Retinal pigment epithelial cell (primary cell): ENCODE measurements around the gene PSMA8.
A peak's percentile ranks its signal among the peaks of the same experiment; 100 is the strongest.
"Not testable (repeated sequence)": the region's sequence is repeated elsewhere in the genome, so short reads cannot be mapped to it uniquely, and the experiment has no call there.

Source experiments
- DNase-seq: peaks from one replicate; pipeline ENCODE4 v3.0.0-alpha.2; 2010; ENCODE audit warnings: low read depth
- H3K4me3 ChIP-seq: 2 replicates; pipeline ENCODE4 v1.5.1; 2011; ENCODE audit warnings: mild to moderate bottlenecking, low read length, control low read depth, moderate library complexity
- TF ChIP-seq, protein P1 (sequence below): conservative IDR thresholded peaks from 2 replicates; pipeline ENCODE4 v1.5.1; 2011; ENCODE audit warnings: low read depth, low read length, control low read depth, inconsistent platforms

The PSMA8 gene

DNA sequence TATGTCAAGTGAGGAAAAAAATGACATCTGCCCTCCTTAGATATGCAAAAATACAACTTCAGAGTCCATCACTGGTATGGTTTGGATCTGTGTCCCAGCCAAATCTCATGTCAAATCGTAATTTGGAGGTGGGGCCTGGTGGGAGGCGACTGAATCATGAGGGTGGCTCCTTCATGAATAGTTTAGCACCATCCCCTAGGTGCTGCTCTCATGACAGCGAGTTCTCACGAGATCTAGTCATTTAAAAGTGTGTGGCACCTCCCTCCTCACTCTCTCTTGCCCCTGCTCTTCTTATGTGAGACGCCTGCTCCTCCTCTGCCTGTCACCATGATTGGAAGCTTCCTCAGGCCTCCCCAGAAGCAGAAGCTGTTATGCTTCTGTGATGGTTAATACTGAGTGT, 5.9 kb upstream of the PSMA8 start:
- no peak for DNase-seq
- no peak overlapping the region for H3K4me3 ChIP-seq
- TF ChIP-seq, protein P1, sequence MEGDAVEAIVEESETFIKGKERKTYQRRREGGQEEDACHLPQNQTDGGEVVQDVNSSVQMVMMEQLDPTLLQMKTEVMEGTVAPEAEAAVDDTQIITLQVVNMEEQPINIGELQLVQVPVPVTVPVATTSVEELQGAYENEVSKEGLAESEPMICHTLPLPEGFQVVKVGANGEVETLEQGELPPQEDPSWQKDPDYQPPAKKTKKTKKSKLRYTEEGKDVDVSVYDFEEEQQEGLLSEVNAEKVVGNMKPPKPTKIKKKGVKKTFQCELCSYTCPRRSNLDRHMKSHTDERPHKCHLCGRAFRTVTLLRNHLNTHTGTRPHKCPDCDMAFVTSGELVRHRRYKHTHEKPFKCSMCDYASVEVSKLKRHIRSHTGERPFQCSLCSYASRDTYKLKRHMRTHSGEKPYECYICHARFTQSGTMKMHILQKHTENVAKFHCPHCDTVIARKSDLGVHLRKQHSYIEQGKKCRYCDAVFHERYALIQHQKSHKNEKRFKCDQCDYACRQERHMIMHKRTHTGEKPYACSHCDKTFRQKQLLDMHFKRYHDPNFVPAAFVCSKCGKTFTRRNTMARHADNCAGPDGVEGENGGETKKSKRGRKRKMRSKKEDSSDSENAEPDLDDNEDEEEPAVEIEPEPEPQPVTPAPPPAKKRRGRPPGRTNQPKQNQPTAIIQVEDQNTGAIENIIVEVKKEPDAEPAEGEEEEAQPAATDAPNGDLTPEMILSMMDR: no peak

DNA sequence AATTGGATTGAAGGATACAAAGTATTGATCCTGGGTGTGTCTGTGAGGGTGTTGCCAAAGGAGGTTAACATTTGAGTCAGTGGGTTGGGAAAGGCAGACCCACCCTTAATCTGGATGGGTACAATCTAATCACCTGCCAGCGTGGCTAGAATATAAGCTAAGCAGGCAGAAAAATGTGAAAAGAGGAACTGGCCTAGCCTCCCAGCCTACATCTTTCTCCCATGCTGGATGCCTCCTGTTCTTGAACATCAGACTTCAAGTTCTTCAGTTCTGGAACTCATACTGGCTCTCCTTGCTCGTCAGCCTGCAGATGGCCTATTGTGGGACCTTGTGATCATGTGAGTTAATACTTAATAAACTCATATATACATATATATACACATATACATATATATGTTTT, 5.5 kb upstream of the PSMA8 start:
- not testable (repeated sequence) for DNase-seq, H3K4me3 ChIP-seq

DNA sequence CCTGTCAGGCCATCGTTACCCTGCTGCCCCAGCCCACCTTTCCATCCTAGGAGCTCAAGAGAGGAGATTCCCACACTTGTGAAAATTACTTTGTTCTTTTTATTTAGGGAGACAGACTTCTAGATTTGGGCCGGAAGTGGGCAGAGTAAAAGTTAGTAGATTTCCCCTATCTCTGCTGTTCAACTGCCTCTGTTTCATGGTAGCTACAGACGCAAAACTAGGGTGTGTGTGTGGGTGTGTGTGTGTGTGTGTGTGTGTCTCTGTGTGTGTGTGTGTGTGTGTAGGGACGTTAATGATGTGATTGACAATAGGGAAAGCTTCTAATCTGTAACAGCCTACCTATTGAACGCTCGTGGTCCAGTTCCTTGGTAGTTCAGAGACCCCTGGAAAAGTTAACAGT, 438 bp downstream of the PSMA8 start:
- no peak for DNase-seq
- no peak overlapping the region for H3K4me3 ChIP-seq
- TF ChIP-seq, protein P1: no peak

DNA sequence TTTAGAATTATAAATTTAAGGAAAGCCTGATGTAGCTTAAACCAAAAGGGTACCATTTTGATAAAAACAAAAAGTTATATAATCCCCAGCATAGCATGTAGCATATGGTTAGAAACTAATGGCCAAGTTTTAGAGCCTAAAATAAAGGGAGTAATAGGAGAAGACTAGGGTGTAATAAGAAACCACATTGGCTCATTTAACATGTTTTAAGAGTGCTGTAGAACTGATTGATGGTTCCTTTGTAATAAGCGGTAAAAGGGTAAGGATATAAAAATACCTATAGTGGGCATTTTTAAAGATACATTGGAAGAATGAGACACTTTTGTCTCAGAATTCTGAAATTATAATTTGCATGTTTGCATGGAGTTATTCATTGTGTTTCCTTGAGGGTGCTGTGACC, 1.9 kb downstream of the PSMA8 start:
- TF ChIP-seq, protein P1: no peak
- no peak overlapping the region for H3K4me3 ChIP-seq
- no peak for DNase-seq

DNA sequence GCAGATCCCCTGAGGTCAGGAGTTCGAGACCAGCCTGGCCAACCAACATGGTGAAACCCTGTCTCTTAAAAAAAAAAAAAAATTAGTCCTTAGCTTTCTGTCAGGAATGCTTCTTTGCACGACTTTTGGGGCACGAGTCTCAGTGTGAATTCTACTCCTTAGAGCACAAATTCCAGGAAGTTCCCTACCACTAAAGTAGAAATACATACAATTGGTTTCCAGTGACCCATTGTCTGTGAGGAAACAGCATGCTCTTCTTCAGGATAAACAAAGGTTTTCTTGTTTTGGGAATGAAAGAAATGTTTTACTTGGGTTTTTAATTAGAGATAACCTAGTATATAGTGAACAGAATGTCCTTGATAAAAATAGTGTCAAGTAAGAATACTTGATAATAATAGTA, 23.7 kb downstream of the PSMA8 start:
- H3K4me3 ChIP-seq: no peak overlapping the region
- DNase-seq: no peak
- TF ChIP-seq, protein P1: no peak

DNA sequence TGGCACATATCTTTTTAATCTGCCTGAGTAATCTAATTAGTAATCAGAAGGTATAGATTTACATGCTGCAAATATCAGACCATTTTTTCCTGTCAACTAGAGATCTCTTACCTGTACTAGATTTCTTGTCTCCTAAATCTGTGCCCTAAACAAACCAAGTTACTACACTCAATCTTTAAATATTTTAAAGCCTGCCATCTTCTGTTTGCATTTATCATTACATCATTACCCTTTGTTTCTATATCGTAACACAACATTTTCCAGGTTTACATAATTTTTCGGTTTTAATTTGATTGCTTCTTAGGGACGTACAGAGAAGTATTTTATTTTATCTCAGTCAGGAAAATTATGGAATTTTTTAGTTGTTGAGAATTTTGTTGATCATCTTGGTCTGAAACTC, 25.7 kb downstream of the PSMA8 start:
- no peak for DNase-seq
- TF ChIP-seq, protein P1: peak; percentile 11
- H3K4me3 ChIP-seq: no peak overlapping the region

DNA sequence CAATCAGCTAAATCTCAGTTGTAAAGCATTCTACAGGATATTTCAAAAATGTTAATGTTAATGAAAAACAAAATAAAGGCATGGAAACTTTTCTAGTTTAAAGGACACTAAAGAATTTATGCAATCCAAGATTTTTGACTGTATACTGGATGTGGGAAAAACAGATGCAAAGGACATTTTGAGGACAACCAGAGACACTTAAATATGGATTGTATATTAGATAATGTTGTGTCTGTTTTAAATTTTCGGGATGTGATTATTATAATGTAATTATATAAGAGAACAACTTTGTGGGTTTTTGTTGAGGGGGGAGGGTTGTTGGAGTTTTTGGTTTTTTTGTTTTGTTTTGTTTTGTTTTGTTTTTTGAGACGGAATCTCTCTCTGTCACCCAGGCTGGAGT, 30.9 kb downstream of the PSMA8 start:
- H3K4me3 ChIP-seq: no peak overlapping the region
- DNase-seq: no peak
- TF ChIP-seq, protein P1: no peak

DNA sequence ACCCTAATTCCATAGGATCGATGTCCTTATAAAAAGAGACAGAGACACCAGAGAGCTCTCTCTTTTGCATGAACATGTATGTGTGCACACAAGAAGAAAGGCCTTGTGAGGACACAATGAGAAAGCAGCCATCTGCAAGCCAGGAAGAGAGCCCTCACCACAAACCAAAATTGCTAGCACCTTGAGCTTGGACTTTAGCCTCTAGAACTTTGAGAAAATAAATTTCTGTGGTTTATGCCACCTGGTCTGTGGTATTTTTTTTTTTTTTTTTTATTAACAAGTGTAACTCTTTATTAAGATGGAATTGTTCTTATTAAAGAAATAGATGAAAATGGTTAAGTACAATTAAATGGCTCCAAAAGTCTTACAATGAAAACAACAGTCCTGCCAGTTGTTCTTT, 33.9 kb downstream of the PSMA8 start:
- H3K4me3 ChIP-seq, DNase-seq: not testable (repeated sequence)
